ENCODE measurements around the gene CYBRD1.

DNA sequence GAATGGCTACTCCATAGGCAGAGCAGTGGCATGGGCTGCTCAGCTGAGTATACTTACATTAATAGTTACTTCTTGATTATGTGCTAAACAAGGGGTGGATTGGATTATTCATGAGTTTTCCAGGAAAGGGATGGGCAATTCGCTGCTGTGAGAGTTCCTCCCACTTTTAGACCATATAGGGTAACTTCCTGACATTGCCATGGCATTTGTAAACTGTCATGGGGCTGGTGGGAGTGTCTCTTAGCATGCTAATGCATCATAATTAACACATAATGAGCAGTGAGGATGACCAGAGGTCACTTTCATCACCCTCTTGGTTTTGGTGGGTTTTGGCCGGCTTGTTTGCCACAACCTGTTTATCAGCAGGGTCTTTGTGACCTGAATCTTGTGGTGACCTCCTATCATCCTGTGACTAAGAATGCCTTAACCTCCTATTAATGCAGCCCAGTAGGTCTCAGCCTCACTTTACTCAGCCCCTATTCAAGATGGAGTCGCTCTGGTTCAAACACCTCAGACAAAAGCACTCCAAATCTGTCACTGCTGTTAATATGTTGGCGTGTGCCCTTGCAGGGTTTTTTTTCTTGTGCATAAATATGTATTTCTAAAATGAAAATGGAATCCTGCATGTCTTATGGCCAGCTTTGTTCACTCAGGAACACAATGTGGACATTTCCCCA is 56.0 kb downstream of the CYBRD1 start:
- TF ChIP-seq, protein P1, sequence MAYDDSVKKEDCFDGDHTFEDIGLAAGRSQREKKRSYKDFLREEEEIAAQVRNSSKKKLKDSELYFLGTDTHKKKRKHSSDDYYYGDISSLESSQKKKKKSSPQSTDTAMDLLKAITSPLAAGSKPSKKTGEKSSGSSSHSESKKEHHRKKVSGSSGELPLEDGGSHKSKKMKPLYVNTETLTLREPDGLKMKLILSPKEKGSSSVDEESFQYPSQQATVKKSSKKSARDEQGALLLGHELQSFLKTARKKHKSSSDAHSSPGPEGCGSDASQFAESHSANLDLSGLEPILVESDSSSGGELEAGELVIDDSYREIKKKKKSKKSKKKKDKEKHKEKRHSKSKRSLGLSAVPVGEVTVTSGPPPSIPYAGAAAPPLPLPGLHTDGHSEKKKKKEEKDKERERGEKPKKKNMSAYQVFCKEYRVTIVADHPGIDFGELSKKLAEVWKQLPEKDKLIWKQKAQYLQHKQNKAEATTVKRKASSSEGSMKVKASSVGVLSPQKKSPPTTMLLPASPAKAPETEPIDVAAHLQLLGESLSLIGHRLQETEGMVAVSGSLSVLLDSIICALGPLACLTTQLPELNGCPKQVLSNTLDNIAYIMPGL (CRISPR knock-in tag; IDR thresholded peaks at IDR 0.05; ENCODE audit: borderline replicate concordance) = no peak
- TF ChIP-seq, protein P2, sequence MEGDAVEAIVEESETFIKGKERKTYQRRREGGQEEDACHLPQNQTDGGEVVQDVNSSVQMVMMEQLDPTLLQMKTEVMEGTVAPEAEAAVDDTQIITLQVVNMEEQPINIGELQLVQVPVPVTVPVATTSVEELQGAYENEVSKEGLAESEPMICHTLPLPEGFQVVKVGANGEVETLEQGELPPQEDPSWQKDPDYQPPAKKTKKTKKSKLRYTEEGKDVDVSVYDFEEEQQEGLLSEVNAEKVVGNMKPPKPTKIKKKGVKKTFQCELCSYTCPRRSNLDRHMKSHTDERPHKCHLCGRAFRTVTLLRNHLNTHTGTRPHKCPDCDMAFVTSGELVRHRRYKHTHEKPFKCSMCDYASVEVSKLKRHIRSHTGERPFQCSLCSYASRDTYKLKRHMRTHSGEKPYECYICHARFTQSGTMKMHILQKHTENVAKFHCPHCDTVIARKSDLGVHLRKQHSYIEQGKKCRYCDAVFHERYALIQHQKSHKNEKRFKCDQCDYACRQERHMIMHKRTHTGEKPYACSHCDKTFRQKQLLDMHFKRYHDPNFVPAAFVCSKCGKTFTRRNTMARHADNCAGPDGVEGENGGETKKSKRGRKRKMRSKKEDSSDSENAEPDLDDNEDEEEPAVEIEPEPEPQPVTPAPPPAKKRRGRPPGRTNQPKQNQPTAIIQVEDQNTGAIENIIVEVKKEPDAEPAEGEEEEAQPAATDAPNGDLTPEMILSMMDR (IDR thresholded peaks at IDR 0.05) = no peak
- no peak for TF ChIP-seq EP300 (IDR thresholded peaks at IDR 0.05)

Data from A549 (cell line).